Astrocyte (in vitro differentiated cells and primary cell): Measurements from ENCODE around the gene RC3H2. TPM values are rescaled to one million over a fixed set of nuclear protein-coding genes. Genes with fewer than 3 reads are reported as not detected.
A peak's percentile ranks its signal among the peaks of the same experiment; 100 is the strongest.

ENCODE experiments used
- DNase-seq: peaks from one replicate; pipeline ENCODE4 v3.0.0-alpha.2; 2010; ENCODE audit warnings: low read depth
- FAIRE-seq: peaks from 2 replicates; lab custom pipeline; 2011; peaks lifted over from hg19 to GRCh38; lab: Jason Lieb, UNC
- H2AFZ ChIP-seq: 2 replicates; pipeline ENCODE4 v1.6.0; 2012; ENCODE audit warnings: low read depth, low read length, inconsistent platforms
- H3K27ac ChIP-seq: 2 replicates; pipeline ENCODE4 v1.5.1; 2011; ENCODE audit warnings: low read depth, low read length, inconsistent platforms
- H3K27me3 ChIP-seq: 2 replicates; pipeline ENCODE4 v1.6.0; 2011; ENCODE audit warnings: low read length, inconsistent platforms; ENCODE audit not compliant: insufficient read depth
- H3K36me3 ChIP-seq: 2 replicates; pipeline ENCODE4 v1.5.1; 2011; ENCODE audit warnings: low read length, inconsistent platforms; ENCODE audit not compliant: insufficient read depth
- H3K4me1 ChIP-seq: 2 replicates; pipeline ENCODE4 v1.5.1; 2011; ENCODE audit warnings: low read length, inconsistent platforms; ENCODE audit not compliant: insufficient read depth
- H3K4me2 ChIP-seq: 2 replicates; pipeline ENCODE4 v1.6.0; 2012; ENCODE audit warnings: low read length, inconsistent platforms
- H3K4me3 ChIP-seq: 2 replicates; pipeline ENCODE4 v1.5.1; 2011; ENCODE audit warnings: low read depth, mild to moderate bottlenecking, low read length, inconsistent platforms; ENCODE audit not compliant: insufficient read depth
- H3K79me2 ChIP-seq: 2 replicates; pipeline ENCODE4 v1.6.0; 2012; ENCODE audit warnings: mild to moderate bottlenecking, low read length, inconsistent platforms; ENCODE audit not compliant: insufficient read depth
- H3K9ac ChIP-seq: 2 replicates; pipeline ENCODE4 v1.6.0; 2012; ENCODE audit warnings: mild to moderate bottlenecking, low read length, inconsistent platforms
- H3K9me3 ChIP-seq: 2 replicates; pipeline ENCODE4 v1.5.1; 2012; ENCODE audit warnings: low read depth, mild to moderate bottlenecking, low read length, inconsistent platforms; ENCODE audit not compliant: insufficient read depth
- H4K20me1 ChIP-seq: 2 replicates; pipeline ENCODE4 v1.6.0; 2012; ENCODE audit warnings: low read length, inconsistent platforms; ENCODE audit not compliant: insufficient read depth
- H3K27ac Mint-ChIP-seq: one replicate; pipeline ENCODE4 v1.8.0; 2021; ENCODE audit warnings: mild to moderate bottlenecking, mixed read lengths; ENCODE audit not compliant: unreplicated experiment
- H3K27me3 Mint-ChIP-seq: one replicate; pipeline ENCODE4 v1.8.0; 2021; ENCODE audit warnings: low read depth, mixed read lengths; ENCODE audit not compliant: unreplicated experiment
- H3K36me3 Mint-ChIP-seq: one replicate; pipeline ENCODE4 v1.8.0; 2021; ENCODE audit warnings: low read depth, mixed read lengths; ENCODE audit not compliant: unreplicated experiment
- H3K4me1 Mint-ChIP-seq: one replicate; pipeline ENCODE4 v1.8.0; 2021; ENCODE audit warnings: low read depth, mixed read lengths; ENCODE audit not compliant: unreplicated experiment
- H3K4me3 Mint-ChIP-seq: one replicate; pipeline ENCODE4 v1.8.0; 2021; ENCODE audit warnings: mild to moderate bottlenecking, moderate library complexity, mixed read lengths; ENCODE audit not compliant: unreplicated experiment
- H3K9me3 Mint-ChIP-seq: one replicate; pipeline ENCODE4 v1.8.0; 2021; ENCODE audit warnings: mild to moderate bottlenecking, mixed read lengths; ENCODE audit not compliant: unreplicated experiment
- EZH2 ChIP-seq: IDR thresholded peaks from 2 replicates; pipeline ENCODE4 v1.6.1; 2012; ENCODE audit warnings: mild to moderate bottlenecking, low read length, inconsistent platforms; ENCODE audit not compliant: insufficient read depth
- total RNA-seq: library from RNA; stranded (reverse); gene quantifications from 2 replicates; pipeline ENCODE4 v1.2.1, GENCODE V29; 2021
- TF ChIP-seq, protein P1 (sequence below): IDR thresholded peaks from 2 replicates; pipeline ENCODE4 v1.5.1; 2011; ENCODE audit warnings: low read depth, mild to moderate bottlenecking, inconsistent platforms, low read length, moderate library complexity; ENCODE audit not compliant: insufficient read depth

The RC3H2 gene
- total RNA-seq, 1 donor from 2014 or later, result 69.0 TPM

DNA sequence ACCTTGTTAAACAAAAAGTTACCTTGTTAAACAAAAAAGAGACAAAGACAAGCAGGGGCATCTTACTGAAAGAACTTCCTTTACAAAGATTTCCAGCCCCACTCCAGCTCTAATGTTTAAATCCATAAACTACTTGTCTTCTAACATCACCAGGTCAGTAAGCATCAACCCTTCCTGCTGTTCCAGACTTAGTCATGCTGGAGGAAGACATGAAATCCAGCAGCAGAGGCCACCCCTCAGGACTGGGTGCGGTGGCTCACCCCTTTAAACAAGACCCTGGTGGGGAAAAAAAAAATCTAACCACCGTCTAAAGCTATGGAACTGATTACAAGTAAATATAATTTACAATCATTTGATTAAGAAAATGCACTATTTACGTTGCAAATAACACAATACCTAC lies 85.8 kb downstream of the RC3H2 start:
- Mint-ChIP-seq H3K9me3 (no peaks in the 10 kb centered on the region), H3K4me3 (no peak overlapping the region), H3K36me3 (peaks cover 18% of the 10 kb centered on the region), H3K27me3 (no peaks in the 10 kb centered on the region), H3K4me1 (peaks cover 2% of the 10 kb centered on the region), H3K27ac (no peak overlapping the region)
- Histone ChIP-seq H4K20me1 (peaks cover 4% of the 10 kb centered on the region), H3K27ac (peak overlapping the region; percentile 87), H3K27me3 (no peaks in the 10 kb centered on the region), H3K4me1 (peaks cover 20% of the 10 kb centered on the region), H3K79me2 (peaks cover 6% of the 10 kb centered on the region), H3K36me3 (no peaks in the 10 kb centered on the region), H3K4me3 (peak overlapping the region; percentile 3), H3K9me3 (no peaks in the 10 kb centered on the region), H3K4me2 (peak overlapping the region; percentile 39), H3K9ac (peak overlapping the region; percentile 47), H2AFZ (no peak overlapping the region)
- no peak for FAIRE-seq
- TF ChIP-seq EZH2, result no peak
- TF ChIP-seq, protein P1, sequence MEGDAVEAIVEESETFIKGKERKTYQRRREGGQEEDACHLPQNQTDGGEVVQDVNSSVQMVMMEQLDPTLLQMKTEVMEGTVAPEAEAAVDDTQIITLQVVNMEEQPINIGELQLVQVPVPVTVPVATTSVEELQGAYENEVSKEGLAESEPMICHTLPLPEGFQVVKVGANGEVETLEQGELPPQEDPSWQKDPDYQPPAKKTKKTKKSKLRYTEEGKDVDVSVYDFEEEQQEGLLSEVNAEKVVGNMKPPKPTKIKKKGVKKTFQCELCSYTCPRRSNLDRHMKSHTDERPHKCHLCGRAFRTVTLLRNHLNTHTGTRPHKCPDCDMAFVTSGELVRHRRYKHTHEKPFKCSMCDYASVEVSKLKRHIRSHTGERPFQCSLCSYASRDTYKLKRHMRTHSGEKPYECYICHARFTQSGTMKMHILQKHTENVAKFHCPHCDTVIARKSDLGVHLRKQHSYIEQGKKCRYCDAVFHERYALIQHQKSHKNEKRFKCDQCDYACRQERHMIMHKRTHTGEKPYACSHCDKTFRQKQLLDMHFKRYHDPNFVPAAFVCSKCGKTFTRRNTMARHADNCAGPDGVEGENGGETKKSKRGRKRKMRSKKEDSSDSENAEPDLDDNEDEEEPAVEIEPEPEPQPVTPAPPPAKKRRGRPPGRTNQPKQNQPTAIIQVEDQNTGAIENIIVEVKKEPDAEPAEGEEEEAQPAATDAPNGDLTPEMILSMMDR, result no peak
- peak; percentile 57 for DNase-seq

DNA sequence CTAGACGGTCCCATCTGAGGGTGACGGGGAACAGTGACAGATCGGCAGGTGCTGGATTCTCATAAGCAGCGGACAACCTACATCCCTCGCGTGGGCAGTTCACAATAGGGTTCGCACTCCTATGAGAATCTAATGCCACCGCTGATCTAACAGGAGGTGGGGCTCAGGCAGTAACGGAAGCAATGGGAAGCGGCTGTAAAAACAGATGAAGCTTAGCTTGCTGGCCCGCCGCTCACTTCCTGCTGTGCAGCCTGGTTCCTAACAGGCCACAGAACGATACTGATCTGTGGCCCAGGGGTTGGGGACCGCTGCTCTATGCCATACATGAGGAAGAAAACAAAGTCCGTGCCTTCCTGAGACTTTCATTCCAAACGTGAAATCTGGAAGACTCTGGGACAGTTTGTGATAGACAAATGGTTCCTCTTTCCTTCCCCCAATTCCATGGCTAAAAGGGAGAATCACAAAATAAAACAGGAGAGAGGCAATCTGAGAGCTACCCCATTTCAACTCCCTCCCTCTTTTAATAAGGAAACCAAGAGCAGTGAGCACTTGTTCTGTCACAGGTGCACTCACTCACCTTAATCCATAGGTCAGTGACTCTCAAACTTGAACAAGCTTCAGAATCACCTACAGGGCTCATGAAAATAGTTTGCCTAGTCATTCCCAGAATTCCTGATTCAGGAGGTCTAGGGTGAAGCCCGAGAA lies 88.8 kb downstream of the RC3H2 start:
- H3K4me3 Mint-ChIP-seq, result no peak overlapping the region
- H3K36me3 ChIP-seq, result no peaks in the 10 kb centered on the region

More for the DNA sequence above, 88.8 kb downstream of the RC3H2 start:
- no peak for FAIRE-seq
- H3K36me3 Mint-ChIP-seq, result peaks cover 5% of the 10 kb centered on the region
- H3K27me3 Mint-ChIP-seq, result no peaks in the 10 kb centered on the region
- Histone ChIP-seq H3K27me3 (no peaks in the 10 kb centered on the region), H2AFZ (no peak overlapping the region), H3K79me2 (no peaks in the 10 kb centered on the region), H3K9me3 (no peaks in the 10 kb centered on the region), H4K20me1 (no peaks in the 10 kb centered on the region), H3K9ac (no peak overlapping the region), H3K4me2 (no peak overlapping the region), H3K4me1 (peaks cover 20% of the 10 kb centered on the region), H3K4me3 (no peak overlapping the region), H3K27ac (no peak overlapping the region)
- H3K9me3 Mint-ChIP-seq, result no peaks in the 10 kb centered on the region
- TF ChIP-seq EZH2, result no peak
- TF ChIP-seq, protein P1, result no peak
- peaks cover 2% of the 10 kb centered on the region for H3K4me1 Mint-ChIP-seq
- H3K27ac Mint-ChIP-seq, result no peak overlapping the region
- DNase-seq, result no peak
